Dedifferentiated amniotic fluid mesenchymal stem cell (primary cell): ENCODE results near the gene CYP4F8.
"Not testable (repeated sequence)": the region's sequence is repeated elsewhere in the genome, so short reads cannot be mapped to it uniquely, and the experiment has no call there.

ENCODE experiments used
- DNase-seq: peaks from one replicate; pipeline ENCODE4 v3.0.0-alpha.2; 2016; ENCODE audit errors: extremely low spot score

CYP4F8 gene

GRCh38 chr19:15644066-15644741 is 29.2 kb downstream of the CYP4F8 start:
- no peak for DNase-seq

- DNase-seq = no peak
Measured at GRCh38 chr19:15644816-15645215, 29.8 kb downstream of the CYP4F8 start.

GRCh38 chr19:15649526-15649925 is 34.5 kb downstream of the CYP4F8 start:
- DNase-seq = no peak

GRCh38 chr19:15650123-15650522 is 35.1 kb downstream of the CYP4F8 start:
- not testable (repeated sequence) for DNase-seq

GRCh38 chr19:15651791-15652190 is 36.8 kb downstream of the CYP4F8 start:
- no peak for DNase-seq

GRCh38 chr19:15652559-15653278 is 37.7 kb downstream of the CYP4F8 start:
- DNase-seq = no peak

- no peak for DNase-seq
Measured at GRCh38 chr19:15656467-15656866, 41.4 kb downstream of the CYP4F8 start.

GRCh38 chr19:15663247-15663646 is 48.2 kb downstream of the CYP4F8 start:
- DNase-seq = no peak

- DNase-seq = no peak
Measured at GRCh38 chr19:15666186-15666585, 51.2 kb downstream of the CYP4F8 start.

- DNase-seq = no peak
Measured at GRCh38 chr19:15666883-15667282, 51.9 kb downstream of the CYP4F8 start.

GRCh38 chr19:15669440-15669839 is 54.4 kb downstream of the CYP4F8 start:
- DNase-seq = no peak

GRCh38 chr19:15669891-15670290 is 54.9 kb downstream of the CYP4F8 start:
- no peak for DNase-seq

- no peak for DNase-seq
Measured at GRCh38 chr19:15671237-15671821, 56.3 kb downstream of the CYP4F8 start.

GRCh38 chr19:15671891-15672579 is 57.0 kb downstream of the CYP4F8 start:
- no peak for DNase-seq

GRCh38 chr19:15672580-15673175 is 57.7 kb downstream of the CYP4F8 start, which contains the start of gene CYP4F12:
Gene CYP4F12 (plus strand): TSS chr19:15673087. CDS start chr19:15673530, 443 bp downstream.
- no peak for DNase-seq

GRCh38 chr19:15673176-15673654 is 58.2 kb downstream of the CYP4F8 start:
- no peak for DNase-seq

GRCh38 chr19:15675560-15675959 is 60.5 kb downstream of the CYP4F8 start:
- no peak for DNase-seq

GRCh38 chr19:15679089-15679488 is 64.1 kb downstream of the CYP4F8 start:
- no peak for DNase-seq

GRCh38 chr19:15679865-15680264 is 64.8 kb downstream of the CYP4F8 start:
- DNase-seq = not testable (repeated sequence)
